NCI-H1092 (cell line): ENCODE measurements around the gene TOB1.

Source experiments
- DNase-seq: peaks from one replicate; lab custom pipeline; 2025; lab: John Stamatoyannopoulos, UW

The TOB1 gene, protein sequence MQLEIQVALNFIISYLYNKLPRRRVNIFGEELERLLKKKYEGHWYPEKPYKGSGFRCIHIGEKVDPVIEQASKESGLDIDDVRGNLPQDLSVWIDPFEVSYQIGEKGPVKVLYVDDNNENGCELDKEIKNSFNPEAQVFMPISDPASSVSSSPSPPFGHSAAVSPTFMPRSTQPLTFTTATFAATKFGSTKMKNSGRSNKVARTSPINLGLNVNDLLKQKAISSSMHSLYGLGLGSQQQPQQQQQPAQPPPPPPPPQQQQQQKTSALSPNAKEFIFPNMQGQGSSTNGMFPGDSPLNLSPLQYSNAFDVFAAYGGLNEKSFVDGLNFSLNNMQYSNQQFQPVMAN

DNA sequence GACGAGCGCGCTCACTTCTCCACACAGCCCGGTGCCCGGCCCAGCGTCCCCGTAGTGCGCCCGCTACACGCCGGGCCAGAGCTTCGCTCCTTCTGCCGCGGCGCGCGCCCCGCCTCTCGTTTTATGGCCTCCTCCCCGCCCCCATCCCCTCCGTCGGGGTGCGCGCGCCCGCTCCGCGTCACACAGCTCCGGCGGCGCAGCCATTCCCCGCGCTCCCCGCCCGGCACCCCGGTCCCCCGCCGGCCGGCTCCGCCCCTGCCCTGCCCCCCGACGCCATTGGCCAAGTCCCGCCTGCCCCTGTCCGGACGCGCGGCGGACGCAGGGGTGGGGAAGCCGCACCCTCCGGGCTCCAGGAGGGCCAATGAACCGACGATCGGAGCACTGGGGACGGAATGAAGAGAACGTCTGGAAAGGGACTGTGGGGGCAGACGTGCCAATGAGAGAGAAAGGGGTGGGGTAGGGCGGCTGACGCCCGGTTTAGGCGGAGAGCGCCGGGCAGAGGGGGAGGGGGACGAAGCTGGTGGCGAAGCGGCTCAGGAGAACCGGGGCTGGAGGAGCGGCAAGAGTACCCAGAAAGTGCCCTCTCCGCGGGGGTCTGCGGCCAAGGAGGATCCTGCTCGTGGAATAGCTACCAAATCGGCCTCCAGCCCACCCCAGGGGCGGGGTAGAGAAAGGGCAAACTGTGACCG is at the start of gene TOB1:
Gene TOB1, minus strand, starts transcription at position 94 of the 689 bp plus-strand sequence. CDS start 2,337 bp downstream, outside the sequence.
- peak; percentile 96 for DNase-seq

DNA sequence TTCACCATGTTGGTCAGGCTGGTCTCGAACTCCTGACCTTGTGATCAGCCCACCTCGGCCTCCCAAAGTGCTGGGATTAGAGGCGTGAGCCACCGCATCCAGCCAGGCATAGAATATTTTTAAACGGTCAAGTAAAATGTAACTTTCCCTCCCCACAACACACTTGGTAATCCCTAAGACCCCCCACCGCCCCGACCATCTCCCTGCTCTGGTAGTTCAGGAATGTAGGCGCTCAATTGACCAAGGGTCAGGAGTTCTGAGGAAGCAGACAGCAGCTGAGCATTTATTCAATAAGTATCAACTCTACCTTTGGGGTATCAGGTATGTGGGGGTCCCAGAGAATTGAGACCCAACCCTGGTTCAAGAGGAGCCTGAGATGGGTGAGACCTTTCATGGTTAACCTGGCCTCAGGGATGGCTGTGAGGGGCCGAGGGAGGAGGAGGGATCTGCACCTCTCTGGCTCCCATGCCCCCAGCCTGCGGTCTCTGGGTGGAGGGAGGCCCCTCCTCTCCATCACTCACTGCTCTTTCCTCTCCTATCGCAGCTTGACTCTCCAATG is 48.4 kb upstream of the TOB1 start:
- no peak for DNase-seq

DNA sequence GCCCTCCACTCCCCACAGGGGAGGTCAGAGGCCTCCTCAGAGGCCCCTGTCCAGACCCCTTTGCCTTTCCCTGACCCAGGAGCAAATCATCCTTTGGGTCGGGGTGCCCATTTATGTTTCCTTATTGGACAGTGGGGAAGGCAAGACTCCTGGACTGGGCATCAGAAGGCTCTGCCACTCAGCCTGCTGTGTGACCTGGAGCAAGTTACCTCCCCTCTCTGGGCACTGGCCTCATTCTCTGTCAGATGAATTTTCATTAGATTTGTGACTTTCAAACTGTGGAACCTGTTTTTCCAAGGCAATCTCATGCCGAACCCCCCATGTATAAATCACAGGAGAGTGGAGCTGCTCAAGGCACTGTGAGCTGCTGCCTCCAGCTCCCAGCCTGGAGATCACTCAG is 47.0 kb upstream of the TOB1 start:
- DNase-seq, result no peak

DNA sequence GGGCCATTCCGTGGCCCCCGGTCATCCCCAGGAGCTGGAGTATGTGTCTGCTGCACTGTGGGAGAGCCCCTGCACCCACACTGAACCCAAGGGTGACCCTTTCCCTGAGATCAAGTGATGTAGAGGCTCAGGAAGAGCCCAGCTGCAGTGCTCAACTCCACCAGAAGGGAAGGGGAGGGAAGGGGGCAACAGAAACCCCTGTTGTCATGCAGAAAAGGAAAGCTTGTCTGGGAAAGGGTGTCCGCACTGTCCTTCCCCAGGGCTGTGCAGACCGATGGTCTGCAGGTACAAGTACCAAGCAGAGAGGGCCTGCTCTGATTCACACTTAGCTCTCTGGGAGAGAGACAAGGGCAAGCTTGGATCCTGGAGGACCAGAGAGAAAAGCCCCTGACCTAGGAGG is 45.7 kb upstream of the TOB1 start:
- DNase-seq, result no peak

DNA sequence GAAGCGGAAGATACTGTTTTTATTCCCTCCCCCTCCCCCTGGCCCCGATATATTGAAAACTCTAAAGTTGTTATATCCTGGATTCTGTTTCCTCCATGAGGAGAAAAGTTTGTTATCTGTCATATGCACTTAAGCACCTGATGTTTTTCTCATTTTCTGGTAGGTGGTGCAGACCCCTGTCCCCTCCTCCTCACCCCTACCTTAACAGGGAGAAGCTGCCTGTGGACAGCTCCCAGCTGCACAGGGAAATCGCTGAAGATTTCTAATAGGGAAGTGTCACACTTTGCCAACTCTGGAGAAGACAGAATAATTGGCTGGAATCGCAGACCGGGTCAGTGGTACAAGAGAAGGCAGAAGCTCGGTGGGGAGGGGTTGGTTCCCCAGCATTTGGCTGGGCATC is 45.3 kb upstream of the TOB1 start:
- no peak for DNase-seq

DNA sequence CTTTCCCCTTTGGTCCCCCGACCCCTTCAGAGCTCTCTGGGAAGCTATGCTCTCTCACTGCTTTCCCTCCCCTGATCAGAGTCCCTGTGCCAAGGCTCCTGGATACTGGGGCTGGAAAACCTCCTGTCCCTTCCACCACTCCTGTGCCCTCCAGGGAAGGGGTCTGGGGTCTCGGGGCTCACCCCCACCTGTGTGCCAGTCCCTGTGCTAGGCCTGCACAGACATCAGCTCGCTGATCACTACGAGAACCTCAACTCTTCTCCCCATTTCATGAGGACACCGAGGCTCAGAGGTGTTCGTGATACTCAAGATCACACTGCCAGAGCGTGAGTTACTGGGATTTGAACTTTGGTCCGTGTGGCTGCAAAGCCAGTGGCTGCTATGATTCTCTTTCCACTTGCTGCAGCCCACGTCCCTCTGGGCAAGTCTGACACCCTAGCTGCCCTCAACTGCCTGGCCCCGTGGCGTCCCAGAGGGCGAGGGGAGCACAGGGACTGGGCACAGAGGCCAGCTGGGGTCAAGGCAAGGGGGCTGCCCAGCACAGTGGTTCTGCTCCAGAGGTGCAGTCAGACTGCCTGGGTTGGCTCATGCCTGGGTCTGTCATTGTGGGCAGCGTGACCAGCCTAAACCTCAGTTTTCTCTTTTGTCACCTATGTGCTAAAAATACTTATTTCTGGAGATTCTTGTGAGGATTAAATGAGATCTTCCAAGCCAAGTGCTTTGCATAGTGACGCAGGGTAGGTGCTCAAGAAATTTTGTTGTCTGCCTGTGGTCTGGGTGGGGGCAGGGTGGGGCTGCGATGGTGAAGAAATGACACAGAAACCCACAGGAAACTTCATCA is 43.8 kb upstream of the TOB1 start:
- no peak for DNase-seq

DNA sequence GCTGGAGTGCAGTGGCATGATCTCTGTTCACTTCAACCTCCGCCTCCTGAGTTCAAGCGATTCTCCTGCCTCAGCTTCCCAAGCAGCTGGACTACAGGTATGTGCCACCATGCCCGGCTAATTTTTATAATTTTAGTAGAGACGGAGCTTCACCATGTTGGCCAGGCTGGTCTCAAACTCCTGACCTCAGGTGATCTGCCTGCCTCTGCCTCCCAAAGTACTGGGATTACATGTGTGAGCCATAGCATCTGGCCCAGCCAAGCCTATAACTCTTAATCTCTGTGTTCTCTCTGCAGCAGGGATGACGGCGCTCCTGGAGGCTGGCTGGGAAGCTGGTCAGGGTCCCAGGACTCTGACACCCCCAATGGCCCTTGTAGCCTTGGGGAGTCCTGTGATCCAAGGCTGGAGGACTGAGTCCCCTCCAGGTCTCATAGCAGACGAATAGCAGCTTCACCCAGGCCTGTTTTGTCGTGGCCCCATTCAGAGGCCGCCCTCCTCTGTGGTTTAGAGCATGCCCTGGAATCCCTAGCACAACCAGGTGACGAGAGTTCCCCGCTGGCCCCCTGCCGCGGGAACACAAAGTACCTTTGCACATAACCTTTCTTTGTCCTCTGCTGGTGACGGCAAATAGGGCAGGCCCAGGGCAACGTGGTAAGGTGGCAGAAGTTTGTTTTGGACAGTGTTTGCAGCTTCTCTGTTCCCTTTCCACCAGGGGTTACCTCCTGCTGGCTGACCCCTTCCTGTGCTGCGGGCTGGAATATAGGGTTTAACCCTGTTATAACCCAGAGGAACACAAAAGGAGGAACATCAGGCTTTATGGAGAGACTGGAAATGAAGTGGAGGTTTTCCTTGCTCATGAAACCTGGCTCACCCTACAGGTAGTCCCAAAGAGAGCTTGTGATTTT is 43.0 kb upstream of the TOB1 start:
- DNase-seq, result no peak

DNA sequence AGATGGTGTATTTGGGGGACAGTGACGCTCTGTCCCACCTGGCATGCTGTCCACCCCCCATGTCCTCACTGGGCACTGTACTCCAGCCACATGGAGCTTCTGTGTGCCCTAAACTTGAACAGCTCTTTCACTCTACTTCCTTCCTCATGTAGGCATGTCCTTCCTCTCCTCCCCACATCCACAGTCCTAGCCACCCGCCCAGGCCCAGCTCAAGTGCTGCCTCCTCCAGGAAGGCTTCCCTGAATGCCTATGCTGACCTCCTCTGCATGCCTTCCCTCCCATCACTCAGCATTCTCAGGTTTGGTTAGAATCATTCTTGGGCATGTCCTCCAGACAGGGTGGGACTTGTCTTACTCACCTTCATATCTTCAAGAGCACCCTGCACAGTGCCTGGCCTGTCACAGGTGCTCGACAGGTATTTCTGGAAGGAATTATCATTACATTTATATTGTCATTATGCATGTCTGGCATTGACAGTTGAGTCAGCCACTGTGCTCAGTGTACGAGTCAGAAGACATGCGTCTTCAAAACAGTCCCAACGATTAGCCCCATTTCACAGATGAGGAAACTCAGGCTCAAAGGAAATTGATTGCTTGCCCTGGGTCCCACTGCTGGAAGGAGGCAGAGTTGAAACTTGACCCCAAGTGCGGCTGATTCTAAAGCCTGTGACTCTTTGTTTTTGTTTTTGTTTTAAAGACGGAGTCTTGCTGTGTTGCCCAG is 42.1 kb upstream of the TOB1 start:
- no peak for DNase-seq

DNA sequence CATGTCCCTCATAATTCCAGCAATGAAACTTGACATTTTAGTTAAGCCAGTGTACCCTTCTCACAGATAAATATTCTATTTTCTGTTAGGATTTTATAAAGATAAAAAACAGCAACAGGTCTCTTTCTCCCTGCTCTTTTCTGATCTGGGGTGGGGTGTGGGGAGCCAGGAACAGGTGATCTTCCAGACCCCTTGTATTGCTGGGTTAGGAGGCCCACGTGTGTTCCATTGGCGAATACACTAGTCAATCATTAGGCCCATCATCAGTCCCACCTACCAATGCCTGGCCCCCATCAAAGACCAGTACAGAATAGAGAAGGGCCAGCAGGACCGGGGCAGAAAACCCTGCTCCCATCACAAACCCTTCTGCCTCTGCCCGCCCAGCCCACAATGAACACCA is 40.3 kb upstream of the TOB1 start:
- no peak for DNase-seq

DNA sequence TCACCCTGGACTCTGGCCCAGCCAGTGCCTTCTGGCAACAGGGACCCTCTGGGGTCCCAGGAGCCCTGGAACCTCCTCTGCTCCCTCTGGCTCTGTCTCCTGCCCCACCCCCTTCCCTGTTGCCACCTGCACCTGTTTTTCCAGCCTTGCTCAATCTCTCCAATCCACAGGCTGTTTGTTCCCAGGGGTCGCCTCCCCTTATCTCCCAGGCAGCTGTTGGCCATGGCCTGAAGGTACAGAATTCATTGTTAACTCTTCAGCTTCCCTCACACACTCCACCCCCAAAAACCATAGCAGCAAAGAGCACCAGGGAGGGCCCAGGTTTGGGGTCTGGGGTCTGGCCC is 39.3 kb upstream of the TOB1 start:
- DNase-seq, result peak; percentile 40

DNA sequence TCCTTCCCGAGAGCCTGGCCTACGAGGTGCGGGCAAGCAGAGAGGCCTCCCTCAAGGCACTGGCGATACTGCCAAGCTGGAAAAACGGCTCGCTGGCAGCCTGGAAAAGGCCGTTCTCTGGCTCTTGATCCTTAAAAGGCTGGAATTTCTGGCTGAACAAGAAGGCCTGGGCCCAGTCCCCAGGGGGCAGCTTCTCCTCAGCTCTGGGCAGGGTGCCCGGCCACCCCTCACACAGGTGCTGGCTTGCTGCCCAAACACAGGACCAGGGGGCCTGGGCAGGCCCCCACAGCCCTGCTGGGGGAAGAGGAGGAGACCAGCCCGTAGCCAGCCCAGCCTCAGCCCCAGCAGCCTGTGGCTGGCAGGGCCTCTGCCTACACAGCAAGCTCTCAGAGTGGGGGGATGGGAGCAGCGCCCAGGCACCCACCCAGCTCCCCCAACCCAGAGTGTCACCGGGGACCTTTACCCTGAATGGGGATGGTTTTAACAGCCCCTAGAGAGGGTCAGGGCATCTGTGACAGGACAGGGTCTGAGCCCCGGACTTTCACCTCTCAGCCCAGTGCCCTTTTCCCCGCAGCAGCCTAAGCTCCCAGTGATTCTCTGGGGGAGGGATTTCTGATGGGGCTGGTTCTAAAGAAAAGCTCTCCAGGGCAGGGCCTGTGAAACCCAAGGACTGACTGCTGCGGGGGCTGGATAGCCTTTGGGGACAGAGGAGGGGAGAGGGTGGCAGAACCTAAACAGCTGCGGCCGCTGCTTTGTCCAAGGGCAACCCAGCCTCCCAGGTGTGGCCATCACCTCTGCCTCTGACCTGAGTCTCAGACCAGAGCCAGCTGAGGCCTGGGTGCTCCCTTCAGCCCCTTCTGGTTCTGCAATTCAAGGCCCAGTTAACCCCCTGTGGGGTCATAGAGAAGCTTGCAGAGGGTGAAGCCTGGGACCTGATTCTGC is 38.6 kb upstream of the TOB1 start:
- DNase-seq, result peak; percentile 96

DNA sequence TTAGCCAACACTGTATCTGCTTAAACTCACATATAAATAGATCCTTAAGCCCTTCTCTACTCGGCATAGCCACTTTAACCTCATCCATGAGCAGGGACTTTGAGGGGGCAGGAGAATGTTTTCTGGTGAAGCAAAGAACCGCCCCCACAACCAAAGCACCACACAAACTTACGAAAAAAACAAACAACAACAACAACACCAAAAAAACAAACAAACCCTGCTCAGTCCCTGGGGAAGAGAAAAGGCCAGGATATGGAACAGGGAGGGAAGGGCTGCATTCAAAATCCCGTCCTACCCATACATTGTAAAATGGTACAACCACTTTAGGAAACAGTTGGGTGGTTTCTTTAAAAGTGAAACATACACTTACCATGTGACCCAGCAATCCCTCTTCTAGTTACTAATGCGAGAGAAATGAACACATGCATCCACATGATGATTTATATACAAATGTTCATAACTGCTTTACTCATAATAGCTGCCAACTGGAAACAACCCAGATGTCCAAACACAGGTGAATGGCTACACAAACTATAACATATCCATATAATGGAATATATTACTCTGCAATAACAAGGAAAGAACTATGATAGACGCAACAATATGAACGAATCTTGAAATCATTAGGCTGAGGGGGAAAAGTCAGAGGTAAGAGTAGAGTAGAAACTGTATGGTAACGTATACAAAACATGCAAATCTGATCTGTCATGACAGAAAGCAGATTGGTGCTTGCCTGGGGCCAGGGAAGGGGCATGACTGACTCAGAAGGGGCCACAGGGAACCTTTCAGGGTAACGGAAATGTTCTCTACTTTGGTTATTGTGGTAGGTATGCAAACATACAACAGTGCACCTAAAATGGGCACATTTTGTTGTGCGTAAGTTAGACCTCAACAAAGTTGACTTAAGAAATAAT is 37.7 kb upstream of the TOB1 start:
- no peak for DNase-seq

DNA sequence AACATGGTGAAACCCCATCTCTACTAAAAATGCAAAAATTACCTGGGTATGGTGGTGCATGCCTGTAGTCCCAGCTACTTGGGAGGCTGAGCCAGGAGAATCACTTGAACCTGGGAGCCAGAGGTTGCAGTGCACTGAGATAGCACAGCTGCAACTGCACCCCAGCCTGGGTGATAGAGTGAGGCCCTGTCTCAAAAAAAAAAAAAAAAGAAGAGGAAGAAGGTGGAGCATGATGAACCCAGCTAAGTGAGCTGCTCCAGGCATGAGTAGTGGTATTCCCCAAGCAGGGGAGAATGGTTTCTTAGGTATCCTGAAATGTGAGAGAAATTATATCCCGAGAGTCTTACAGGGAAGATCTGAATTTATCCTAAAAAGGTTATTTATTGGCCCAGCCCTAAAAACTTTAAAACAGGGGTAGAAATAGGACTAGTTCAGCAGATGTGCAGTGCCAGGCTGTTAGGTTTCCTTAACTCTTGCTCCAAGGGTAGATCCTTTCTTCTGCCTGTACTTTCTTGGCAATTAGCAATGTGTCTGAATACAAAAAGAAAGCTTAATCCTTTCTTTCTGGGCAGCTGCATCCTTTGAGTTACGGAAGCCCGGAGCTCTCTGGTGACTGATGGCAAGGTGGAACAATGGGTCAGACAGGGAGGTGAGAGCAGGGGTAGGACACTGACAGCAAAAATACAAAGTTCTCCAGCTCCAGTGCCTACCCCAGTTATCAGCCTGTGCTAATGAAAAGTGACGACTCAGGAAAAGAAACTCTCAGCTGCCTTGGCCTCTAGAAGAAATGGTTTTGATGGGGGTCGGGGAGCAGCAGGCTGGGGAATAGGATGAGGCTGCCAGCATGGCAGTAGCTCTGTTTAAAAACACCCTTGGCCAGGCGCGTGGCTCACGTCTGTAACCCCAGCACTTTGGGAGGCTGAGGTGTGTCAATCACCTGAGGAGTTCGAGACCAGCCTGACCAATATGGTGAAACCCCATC is 36.5 kb upstream of the TOB1 start:
- DNase-seq, result no peak

DNA sequence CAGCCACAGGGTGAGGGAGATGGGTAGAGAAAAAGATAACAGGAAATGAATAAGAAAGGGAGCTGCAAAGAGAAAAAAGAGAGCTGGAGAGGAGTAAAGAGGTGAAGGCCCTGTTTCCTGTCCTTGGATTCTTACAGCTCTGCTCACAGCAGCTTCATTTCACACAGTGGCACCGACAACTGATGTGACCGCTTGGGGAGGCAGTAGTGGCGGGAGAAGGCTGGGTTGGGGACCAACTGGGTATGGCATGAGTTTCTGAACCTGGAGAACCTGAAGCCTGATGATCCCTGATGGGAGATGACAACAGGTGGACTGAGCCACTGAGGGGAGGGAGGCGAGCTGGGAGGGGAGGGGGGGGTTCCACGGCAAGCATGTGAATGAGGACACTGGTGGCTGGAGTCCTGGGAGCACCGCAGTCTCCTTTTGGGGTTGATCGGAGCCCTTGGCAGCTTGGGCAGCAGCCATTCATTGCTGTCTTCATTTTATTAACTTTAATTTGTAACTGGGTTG is 34.3 kb upstream of the TOB1 start:
- DNase-seq, result no peak

DNA sequence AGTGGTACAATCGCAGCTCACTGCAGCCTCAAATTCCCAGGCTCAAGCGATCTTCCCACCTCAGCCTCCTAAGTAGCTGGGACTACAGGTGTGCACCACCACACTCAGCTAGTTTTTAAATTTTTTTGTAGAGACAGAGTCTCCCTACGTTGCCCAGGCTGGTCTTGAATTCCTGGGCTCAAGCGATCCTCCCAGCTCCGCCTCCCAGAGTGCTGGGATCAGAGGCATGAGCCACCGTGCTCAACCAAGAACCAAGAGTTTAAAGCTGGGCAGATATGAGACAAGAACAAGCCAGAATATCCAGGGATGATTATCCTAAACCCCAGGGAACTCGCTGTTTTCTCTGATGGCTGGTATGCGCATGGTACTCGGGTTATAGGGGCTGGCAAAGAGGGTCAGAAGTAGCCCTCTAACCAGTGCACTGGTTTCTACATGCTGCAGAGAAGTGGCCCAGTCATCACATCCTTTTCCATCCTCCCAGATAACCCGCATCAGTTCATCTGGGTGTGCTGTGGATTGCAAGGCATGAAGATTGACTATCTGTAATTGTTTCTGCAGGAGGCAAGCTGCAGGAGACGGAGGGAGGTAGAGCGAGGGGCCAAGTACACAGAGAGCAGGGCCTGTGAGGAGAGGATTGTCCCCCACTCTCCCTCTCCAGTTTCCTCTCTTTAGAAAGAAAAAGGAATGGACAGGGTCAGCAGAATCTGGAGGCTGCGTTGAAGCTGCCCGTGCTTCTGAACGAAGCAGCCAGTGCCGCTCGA is 33.6 kb upstream of the TOB1 start:
- DNase-seq, result no peak

DNA sequence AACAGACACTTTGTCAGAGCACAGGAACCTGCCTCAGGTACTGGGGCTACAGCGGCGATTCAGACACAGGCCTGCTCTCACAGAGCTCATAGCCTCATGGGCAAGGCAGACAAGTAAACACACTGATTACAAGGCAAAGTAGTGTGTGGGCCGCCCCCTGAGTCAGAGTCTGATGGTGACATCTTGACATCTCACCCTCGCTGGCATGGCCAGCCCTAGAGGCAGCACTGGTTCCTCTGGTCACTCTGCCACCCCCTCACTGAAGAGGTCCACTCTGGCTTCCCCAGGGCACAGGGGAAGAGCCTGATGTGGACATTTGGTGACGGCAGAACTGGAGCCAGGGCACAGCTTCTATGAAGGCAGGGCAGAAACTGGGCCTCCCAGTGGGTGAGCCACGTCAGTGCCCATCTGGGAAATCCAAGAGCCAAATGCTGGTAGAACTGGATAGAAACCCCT is 32.9 kb upstream of the TOB1 start:
- DNase-seq, result no peak
